BLaER1 treated with 17β-estradiol and CSF1 and Interleukin-3, amounts not matched to agents 10 nM and 100 nM (cell line): ENCODE data around the gene PCK1.
A peak's percentile ranks its signal among the peaks of the same experiment; 100 is the strongest.

Experiments
- H3K27ac ChIP-seq, 11 experiments: shearing (Covaris generic); formaldehyde crosslinking; 2 replicates each; pipeline ENCODE4 v1.8.1; 2022
- H3K27me3 ChIP-seq, 11 experiments: shearing (Covaris generic); formaldehyde crosslinking; 2 replicates each; pipeline ENCODE4 v1.8.1; 2022
- H3K36me3 ChIP-seq, 11 experiments: shearing (Covaris generic); formaldehyde crosslinking; 2 replicates each; pipeline ENCODE4 v1.8.1; 2022
- H3K4me1 ChIP-seq, 10 experiments: shearing (Covaris generic); formaldehyde crosslinking; 2 replicates each; pipeline ENCODE4 v1.8.1; 2022
- H3K4me2 ChIP-seq, 11 experiments: shearing (Covaris generic); formaldehyde crosslinking; 2 replicates each; pipeline ENCODE4 v1.8.1; 2022
- H3K4me3 ChIP-seq, 10 experiments: shearing (Covaris generic); formaldehyde crosslinking; 2 replicates each; pipeline ENCODE4 v1.8.1; 2022
- H3K9ac ChIP-seq, 11 experiments: shearing (Covaris generic); formaldehyde crosslinking; 2 replicates each; pipeline ENCODE4 v1.8.1; 2022
- H3K9me3 ChIP-seq, 11 experiments: shearing (Covaris generic); formaldehyde crosslinking; replicated peaks in 1 of 11; 2 replicates each; pipeline ENCODE4 v1.8.1; 2022
- H4K20me1 ChIP-seq, 11 experiments: shearing (Covaris generic); formaldehyde crosslinking; 2 replicates each; pipeline ENCODE4 v1.8.1; 2022
- Cebpa-rat ChIP-seq, 11 experiments: shearing (Covaris generic); IDR thresholded peaks; 2 replicates each; pipeline ENCODE4 v1.8.1; 2022

Gene PCK1

GRCh38 chr20:57532104-57532503, 28.8 kb upstream of the PCK1 start:
- peaks cover 0 to 2% (median under 1%) of the 10 kb centered on the region in 10 experiments; a peak in 4 of 20 replicates for H3K4me1 ChIP-seq
- H4K20me1 ChIP-seq: no peaks in the 10 kb centered on the region
- H3K4me2 ChIP-seq: no peak overlapping the region
- no peaks in the 10 kb centered on the region for H3K36me3 ChIP-seq
- peaks cover 0 to 11% (median 0%) of the 10 kb centered on the region in 11 experiments; a peak in 3 of 22 replicates for H3K9me3 ChIP-seq
- peaks cover 0 to 1% (median 0%) of the 10 kb centered on the region in 11 experiments; a peak in 1 of 22 replicates for H3K27me3 ChIP-seq
- no peak overlapping the region for H3K4me3 ChIP-seq
- no peak overlapping the region for H3K27ac ChIP-seq
- no peak for TF ChIP-seq Cebpa-rat (IDR thresholded peaks at IDR 0.05)
- H3K9ac ChIP-seq: no peak overlapping the region

- Histone ChIP-seq H3K27me3 (no peaks in the 10 kb centered on the region), H3K36me3 (no peaks in the 10 kb centered on the region)
- TF ChIP-seq Cebpa-rat (IDR thresholded peaks at IDR 0.05): no peak
Observed at GRCh38 chr20:57535297-57535696, 25.6 kb upstream of the PCK1 start.

GRCh38 chr20:57536120-57536708, 24.7 kb upstream of the PCK1 start:
- H3K36me3 ChIP-seq: no peaks in the 10 kb centered on the region
- H3K9me3 ChIP-seq: peaks cover 0 to 19% (median 9%) of the 10 kb centered on the region in 11 experiments; a peak in 10 of 22 replicates
- H3K4me3 ChIP-seq: no peak overlapping the region
- H3K27me3 ChIP-seq: no peaks in the 10 kb centered on the region
- H3K27ac ChIP-seq: no peak overlapping the region
- H4K20me1 ChIP-seq: no peaks in the 10 kb centered on the region
- H3K9ac ChIP-seq: no peak overlapping the region
- H3K4me1 ChIP-seq: peaks cover 0 to 6% (median 0%) of the 10 kb centered on the region in 10 experiments; a peak in 2 of 20 replicates
- TF ChIP-seq Cebpa-rat (IDR thresholded peaks at IDR 0.05): no peak
- no peak overlapping the region for H3K4me2 ChIP-seq

More at GRCh38 chr20:57535297-57535696, 25.6 kb upstream of the PCK1 start:
- Histone ChIP-seq H3K9ac (no peak overlapping the region), H3K27ac (no peak overlapping the region), H3K4me1 (peaks cover 0 to 6% (median 0%) of the 10 kb centered on the region in 10 experiments; a peak in 2 of 20 replicates), H3K4me3 (no peak overlapping the region), H4K20me1 (no peaks in the 10 kb centered on the region), H3K4me2 (no peak overlapping the region), H3K9me3 (peaks cover 0 to 19% (median 9%) of the 10 kb centered on the region in 11 experiments; a peak in 10 of 22 replicates)

GRCh38 chr20:57536771-57537724, 23.9 kb upstream of the PCK1 start:
- no peaks in the 10 kb centered on the region for H3K36me3 ChIP-seq
- H3K4me2 ChIP-seq: peak overlapping the region in 2 of 11 experiments; percentile 7 to 19; a peak in 2 of 22 replicates
- no peak for TF ChIP-seq Cebpa-rat (IDR thresholded peaks at IDR 0.05)
- peaks cover 0 to 6% (median 0%) of the 10 kb centered on the region in 10 experiments; a peak in 2 of 20 replicates for H3K4me1 ChIP-seq
- H3K9me3 ChIP-seq: peaks cover 0 to 19% (median 9%) of the 10 kb centered on the region in 11 experiments; a peak in 10 of 22 replicates
- H3K4me3 ChIP-seq: no peak overlapping the region
- no peak overlapping the region for H3K9ac ChIP-seq
- no peaks in the 10 kb centered on the region for H3K27me3 ChIP-seq
- no peaks in the 10 kb centered on the region for H4K20me1 ChIP-seq
- no peak overlapping the region for H3K27ac ChIP-seq

- no peaks in the 10 kb centered on the region for H3K27me3 ChIP-seq
- H3K4me3 ChIP-seq: no peak overlapping the region
- H3K36me3 ChIP-seq: no peaks in the 10 kb centered on the region
- no peaks in the 10 kb centered on the region for H4K20me1 ChIP-seq
- H3K27ac ChIP-seq: no peak overlapping the region
- no peak overlapping the region for H3K9ac ChIP-seq
- H3K9me3 ChIP-seq: peaks cover 0 to 19% (median 9%) of the 10 kb centered on the region in 11 experiments; a peak in 10 of 22 replicates
- H3K4me2 ChIP-seq: peak overlapping the region in 2 of 11 experiments; percentile 7 to 19; a peak in 2 of 22 replicates
- no peak for TF ChIP-seq Cebpa-rat (IDR thresholded peaks at IDR 0.05)
- peaks cover 0 to 6% (median 0%) of the 10 kb centered on the region in 10 experiments; a peak in 2 of 20 replicates for H3K4me1 ChIP-seq
Observed at GRCh38 chr20:57537822-57538221, 23.1 kb upstream of the PCK1 start.

- no peak for TF ChIP-seq Cebpa-rat (IDR thresholded peaks at IDR 0.05)
- H3K27me3 ChIP-seq: no peaks in the 10 kb centered on the region
- no peak overlapping the region for H3K9ac ChIP-seq
- H4K20me1 ChIP-seq: no peaks in the 10 kb centered on the region
- no peak overlapping the region for H3K4me2 ChIP-seq
- no peak overlapping the region for H3K27ac ChIP-seq
- no peak overlapping the region for H3K4me3 ChIP-seq
- H3K4me1 ChIP-seq: peaks cover 0 to 6% (median 0%) of the 10 kb centered on the region in 10 experiments; a peak in 2 of 20 replicates
- H3K36me3 ChIP-seq: no peaks in the 10 kb centered on the region
- H3K9me3 ChIP-seq: peaks cover 0 to 19% (median 9%) of the 10 kb centered on the region in 11 experiments; a peak in 10 of 22 replicates
Observed at GRCh38 chr20:57539889-57540288, 21.0 kb upstream of the PCK1 start.

GRCh38 chr20:57540890-57541580, 19.9 kb upstream of the PCK1 start:
- peaks cover 0 to 6% (median 0%) of the 10 kb centered on the region in 10 experiments; a peak in 2 of 20 replicates for H3K4me1 ChIP-seq
- H3K36me3 ChIP-seq: no peaks in the 10 kb centered on the region
- no peaks in the 10 kb centered on the region for H3K27me3 ChIP-seq
- no peak overlapping the region for H3K4me3 ChIP-seq
- no peak for TF ChIP-seq Cebpa-rat (IDR thresholded peaks at IDR 0.05)
- no peaks in the 10 kb centered on the region for H4K20me1 ChIP-seq
- H3K9me3 ChIP-seq: peaks cover 0 to 19% (median 8%) of the 10 kb centered on the region in 11 experiments; a peak in 10 of 22 replicates
- no peak overlapping the region for H3K4me2 ChIP-seq
- no peak overlapping the region for H3K9ac ChIP-seq
- H3K27ac ChIP-seq: no peak overlapping the region

- H3K9ac ChIP-seq: no peak overlapping the region
- H4K20me1 ChIP-seq: no peaks in the 10 kb centered on the region
- H3K9me3 ChIP-seq: peaks cover 0 to 6% (median 2%) of the 10 kb centered on the region in 11 experiments; a peak in 8 of 22 replicates
- H3K36me3 ChIP-seq: no peaks in the 10 kb centered on the region
- TF ChIP-seq Cebpa-rat (IDR thresholded peaks at IDR 0.05): no peak
- H3K4me1 ChIP-seq: no peaks in the 10 kb centered on the region
- no peak overlapping the region for H3K4me3 ChIP-seq
- H3K27ac ChIP-seq: no peak overlapping the region
- no peaks in the 10 kb centered on the region for H3K27me3 ChIP-seq
- no peak overlapping the region for H3K4me2 ChIP-seq
Observed at GRCh38 chr20:57543754-57544153, 17.2 kb upstream of the PCK1 start.
